ENCODE data around the gene MAP3K5.

The MAP3K5 gene

DNA sequence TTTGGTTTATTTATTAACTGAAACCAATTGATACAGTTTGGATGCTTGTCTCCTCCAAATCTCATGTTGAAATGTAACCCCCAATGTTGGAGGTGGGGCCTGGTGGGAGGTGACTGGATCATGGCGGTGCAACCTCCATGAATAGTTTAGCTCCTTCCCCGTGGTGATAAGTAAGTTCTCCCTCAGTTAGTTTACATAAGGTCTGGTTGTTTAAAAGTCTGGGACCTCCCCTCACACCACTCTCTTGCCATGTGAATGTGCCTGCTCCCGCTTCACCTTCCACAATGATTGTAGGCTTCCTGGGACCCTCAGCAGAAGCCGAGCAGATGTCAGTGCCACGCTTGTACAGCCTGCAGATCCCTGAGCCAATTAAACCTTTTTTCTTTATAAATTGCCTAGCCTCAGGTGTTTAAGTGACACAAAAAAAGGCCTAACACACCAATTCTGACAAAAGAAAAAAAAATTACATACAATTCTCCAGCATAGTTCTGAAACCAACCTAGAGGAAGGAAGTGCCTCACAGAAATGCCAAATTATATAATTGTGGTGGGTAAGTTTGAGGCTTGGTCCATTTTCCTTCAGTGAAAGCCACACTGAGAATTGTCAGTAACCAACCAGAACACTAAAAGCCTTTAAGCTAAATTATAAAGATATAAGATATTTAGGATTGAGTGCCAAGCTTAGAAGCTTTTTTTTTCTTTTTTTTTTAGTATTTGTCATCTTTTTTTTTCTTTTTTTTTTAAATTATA, 257.1 kb downstream of the MAP3K5 start:
- TF ChIP-seq, protein P1, sequence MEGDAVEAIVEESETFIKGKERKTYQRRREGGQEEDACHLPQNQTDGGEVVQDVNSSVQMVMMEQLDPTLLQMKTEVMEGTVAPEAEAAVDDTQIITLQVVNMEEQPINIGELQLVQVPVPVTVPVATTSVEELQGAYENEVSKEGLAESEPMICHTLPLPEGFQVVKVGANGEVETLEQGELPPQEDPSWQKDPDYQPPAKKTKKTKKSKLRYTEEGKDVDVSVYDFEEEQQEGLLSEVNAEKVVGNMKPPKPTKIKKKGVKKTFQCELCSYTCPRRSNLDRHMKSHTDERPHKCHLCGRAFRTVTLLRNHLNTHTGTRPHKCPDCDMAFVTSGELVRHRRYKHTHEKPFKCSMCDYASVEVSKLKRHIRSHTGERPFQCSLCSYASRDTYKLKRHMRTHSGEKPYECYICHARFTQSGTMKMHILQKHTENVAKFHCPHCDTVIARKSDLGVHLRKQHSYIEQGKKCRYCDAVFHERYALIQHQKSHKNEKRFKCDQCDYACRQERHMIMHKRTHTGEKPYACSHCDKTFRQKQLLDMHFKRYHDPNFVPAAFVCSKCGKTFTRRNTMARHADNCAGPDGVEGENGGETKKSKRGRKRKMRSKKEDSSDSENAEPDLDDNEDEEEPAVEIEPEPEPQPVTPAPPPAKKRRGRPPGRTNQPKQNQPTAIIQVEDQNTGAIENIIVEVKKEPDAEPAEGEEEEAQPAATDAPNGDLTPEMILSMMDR (IDR thresholded peaks at IDR 0.05; ENCODE audit: insufficient read depth, low read depth, low read length, missing control alignments): no peak
- no peak overlapping the region for H3K4me3 ChIP-seq (ENCODE audit: low read depth, low read length)
- DNase-seq (ENCODE audit: low read depth): no peak

DNA sequence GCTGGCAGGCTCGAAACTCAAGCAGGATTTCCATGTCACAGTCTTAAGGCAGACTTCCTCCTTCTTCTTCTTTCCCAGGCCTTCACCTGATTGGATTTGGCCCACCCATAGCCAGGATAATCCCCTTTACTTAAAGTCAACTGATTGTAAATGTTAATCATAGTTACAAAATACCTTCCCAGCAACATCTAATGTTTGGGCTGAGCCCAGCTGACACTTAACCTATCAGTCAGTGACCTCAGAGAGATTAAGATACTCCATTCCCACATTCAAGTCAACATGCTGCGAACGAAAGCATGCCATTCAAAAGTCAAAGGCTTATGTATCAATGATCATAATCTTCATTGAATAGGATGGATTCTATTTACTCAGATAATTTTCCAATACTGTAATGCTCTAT, 258.0 kb downstream of the MAP3K5 start:
- no peak overlapping the region for H3K4me3 ChIP-seq (ENCODE audit: low read depth, low read length)
- no peak for DNase-seq (ENCODE audit: low read depth)
- TF ChIP-seq, protein P1 (IDR thresholded peaks at IDR 0.05; ENCODE audit: insufficient read depth, low read depth, low read length, missing control alignments): no peak

DNA sequence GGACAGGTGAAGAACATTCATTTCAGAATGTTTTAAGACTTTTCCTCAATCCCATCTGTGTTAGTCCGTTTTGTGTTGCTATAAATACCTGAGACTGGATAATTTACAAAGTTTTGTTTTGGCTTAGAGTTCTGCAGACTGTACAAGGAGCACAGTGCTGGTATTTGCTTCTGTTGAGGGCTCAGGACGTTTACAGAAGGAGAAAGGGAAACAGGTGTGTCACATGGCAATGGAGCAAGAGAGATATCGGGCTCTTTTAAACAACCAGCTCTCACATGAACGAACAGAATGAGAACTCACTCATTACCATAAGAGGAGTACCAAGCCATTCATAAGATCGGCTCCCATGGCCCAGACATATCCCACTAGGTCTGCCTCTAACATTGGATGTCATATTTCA, 258.8 kb downstream of the MAP3K5 start:
- TF ChIP-seq, protein P1 (IDR thresholded peaks at IDR 0.05; ENCODE audit: insufficient read depth, low read depth, low read length, missing control alignments): no peak
- no peak for DNase-seq (ENCODE audit: low read depth)
- no peak overlapping the region for H3K4me3 ChIP-seq (ENCODE audit: low read depth, low read length)

DNA sequence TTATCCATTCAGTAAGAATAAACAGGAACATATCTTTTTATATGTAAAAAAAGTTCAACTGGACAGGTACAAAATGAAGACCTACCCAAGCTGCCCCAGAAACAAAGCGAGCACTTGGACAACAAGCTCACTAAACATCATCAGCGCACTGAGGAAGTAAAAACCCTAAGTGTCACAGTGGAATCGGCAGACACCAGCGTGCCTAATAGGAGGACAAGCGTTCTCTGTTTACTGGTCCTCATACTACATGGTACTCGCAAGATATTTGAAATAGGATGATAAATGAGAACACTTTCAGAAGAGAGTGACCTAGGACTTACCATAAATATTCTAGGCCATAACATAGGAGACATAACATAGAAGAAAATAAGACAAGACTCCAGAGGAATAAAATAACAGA, 260.2 kb downstream of the MAP3K5 start:
- DNase-seq (ENCODE audit: low read depth): no peak
- H3K4me3 ChIP-seq (ENCODE audit: low read depth, low read length): no peak overlapping the region
- TF ChIP-seq, protein P1 (IDR thresholded peaks at IDR 0.05; ENCODE audit: insufficient read depth, low read depth, low read length, missing control alignments): no peak

DNA sequence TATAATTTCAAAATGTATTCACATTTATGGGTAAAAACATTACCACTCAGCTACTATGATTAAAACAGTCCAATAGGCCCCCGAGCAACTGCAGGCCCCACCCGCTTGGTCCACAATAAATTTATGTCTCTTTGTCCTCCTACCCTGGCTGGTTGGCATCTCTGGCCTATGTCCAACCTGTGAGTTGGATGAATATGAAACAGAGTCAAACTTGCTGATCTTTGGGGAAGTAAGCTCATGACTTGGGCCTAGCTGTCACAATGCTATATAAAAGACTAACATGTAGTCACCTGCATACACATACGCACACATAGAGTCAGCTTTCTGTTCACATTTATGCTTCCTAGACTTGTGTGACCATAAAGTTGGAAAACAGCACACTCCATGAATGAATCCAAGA, 262.6 kb downstream of the MAP3K5 start:
- no peak overlapping the region for H3K4me3 ChIP-seq (ENCODE audit: low read depth, low read length)
- TF ChIP-seq, protein P1 (IDR thresholded peaks at IDR 0.05; ENCODE audit: insufficient read depth, low read depth, low read length, missing control alignments): no peak
- no peak for DNase-seq (ENCODE audit: low read depth)

DNA sequence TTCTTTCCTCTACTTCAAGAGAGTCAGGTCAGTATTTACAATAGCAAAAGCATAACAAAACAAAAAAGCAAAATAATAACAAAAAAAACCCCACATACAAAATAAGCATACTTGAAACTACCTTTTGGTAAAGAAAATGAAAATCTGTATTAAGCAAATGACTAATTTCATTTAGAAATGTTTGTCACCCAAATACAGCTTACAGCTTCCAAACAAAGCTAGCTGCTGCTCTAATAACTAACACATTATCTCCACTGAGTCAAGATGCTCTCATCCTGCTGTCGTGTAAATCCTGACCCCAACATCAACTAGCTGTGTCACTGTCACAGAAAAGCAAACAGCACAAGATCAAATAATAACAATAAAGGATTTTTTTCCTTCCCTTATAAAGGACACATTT, 263.8 kb downstream of the MAP3K5 start:
- TF ChIP-seq, protein P1 (IDR thresholded peaks at IDR 0.05; ENCODE audit: insufficient read depth, low read depth, low read length, missing control alignments): no peak
- no peak for DNase-seq (ENCODE audit: low read depth)
- H3K4me3 ChIP-seq (ENCODE audit: low read depth, low read length): no peak overlapping the region

DNA sequence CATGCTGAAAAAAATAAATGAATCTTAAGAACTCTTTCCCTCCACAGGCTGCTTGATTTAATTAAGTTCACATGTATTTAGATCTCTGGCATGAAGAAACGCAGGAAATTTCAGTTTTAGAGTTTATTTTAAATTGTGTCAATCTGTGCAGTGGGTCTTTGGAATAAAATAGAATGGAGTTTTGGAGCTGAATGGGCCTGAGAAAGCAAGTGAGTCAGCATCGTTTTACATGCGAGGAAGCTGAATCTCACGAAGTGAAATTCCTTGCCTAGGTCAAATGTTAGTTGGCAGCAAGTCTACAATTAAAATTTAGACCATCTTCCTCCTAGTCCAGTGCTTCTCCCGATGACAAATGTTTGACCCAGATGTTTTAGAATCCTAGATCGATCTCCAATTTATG, 264.4 kb downstream of the MAP3K5 start:
- no peak for DNase-seq (ENCODE audit: low read depth)
- H3K4me3 ChIP-seq (ENCODE audit: low read depth, low read length): no peak overlapping the region
- TF ChIP-seq, protein P1 (IDR thresholded peaks at IDR 0.05; ENCODE audit: insufficient read depth, low read depth, low read length, missing control alignments): no peak
